Body of pancreas (tissue), 4 donors: ENCODE data around the gene GRK6.

Experiments
- POLR2A ChIP-seq, 3 donors: fragments of 450-650 bp; IDR thresholded peaks; one replicate each; pipeline ENCODE4 v1.6.1; 2016; ENCODE audit warnings: antibody characterized with exemption in 3 of 3, mild to moderate bottlenecking in 2 of 3
- TF ChIP-seq, protein P1 (sequence below), 7 experiments: fragments of 450-650 bp in 4 of 7; fragments of 200-600 bp in 3 of 7; sonication (generic) in 3 of 7; IDR thresholded peaks; one replicate each; pipeline ENCODE4 v1.5.1; 2016 to 2019; ENCODE audit warnings: antibody characterized with exemption in 7 of 7

- TF ChIP-seq, protein P1, sequence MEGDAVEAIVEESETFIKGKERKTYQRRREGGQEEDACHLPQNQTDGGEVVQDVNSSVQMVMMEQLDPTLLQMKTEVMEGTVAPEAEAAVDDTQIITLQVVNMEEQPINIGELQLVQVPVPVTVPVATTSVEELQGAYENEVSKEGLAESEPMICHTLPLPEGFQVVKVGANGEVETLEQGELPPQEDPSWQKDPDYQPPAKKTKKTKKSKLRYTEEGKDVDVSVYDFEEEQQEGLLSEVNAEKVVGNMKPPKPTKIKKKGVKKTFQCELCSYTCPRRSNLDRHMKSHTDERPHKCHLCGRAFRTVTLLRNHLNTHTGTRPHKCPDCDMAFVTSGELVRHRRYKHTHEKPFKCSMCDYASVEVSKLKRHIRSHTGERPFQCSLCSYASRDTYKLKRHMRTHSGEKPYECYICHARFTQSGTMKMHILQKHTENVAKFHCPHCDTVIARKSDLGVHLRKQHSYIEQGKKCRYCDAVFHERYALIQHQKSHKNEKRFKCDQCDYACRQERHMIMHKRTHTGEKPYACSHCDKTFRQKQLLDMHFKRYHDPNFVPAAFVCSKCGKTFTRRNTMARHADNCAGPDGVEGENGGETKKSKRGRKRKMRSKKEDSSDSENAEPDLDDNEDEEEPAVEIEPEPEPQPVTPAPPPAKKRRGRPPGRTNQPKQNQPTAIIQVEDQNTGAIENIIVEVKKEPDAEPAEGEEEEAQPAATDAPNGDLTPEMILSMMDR (IDR thresholded peaks at IDR 0.05), result no peak
- no peak for TF ChIP-seq POLR2A (IDR thresholded peaks at IDR 0.05)
Observed at GRCh38 chr5:177459357-177459756, 32.9 kb downstream of the GRK6 start.
